GM21786 (cell line): ENCODE data around the gene MYT1.

Experiments
- ATAC-seq: cut with Tn5 transposase; IDR thresholded peaks from one replicate; pipeline ENCODE4 v1.9.1; 2021; ENCODE audit not compliant: unreplicated experiment

Gene MYT1

DNA sequence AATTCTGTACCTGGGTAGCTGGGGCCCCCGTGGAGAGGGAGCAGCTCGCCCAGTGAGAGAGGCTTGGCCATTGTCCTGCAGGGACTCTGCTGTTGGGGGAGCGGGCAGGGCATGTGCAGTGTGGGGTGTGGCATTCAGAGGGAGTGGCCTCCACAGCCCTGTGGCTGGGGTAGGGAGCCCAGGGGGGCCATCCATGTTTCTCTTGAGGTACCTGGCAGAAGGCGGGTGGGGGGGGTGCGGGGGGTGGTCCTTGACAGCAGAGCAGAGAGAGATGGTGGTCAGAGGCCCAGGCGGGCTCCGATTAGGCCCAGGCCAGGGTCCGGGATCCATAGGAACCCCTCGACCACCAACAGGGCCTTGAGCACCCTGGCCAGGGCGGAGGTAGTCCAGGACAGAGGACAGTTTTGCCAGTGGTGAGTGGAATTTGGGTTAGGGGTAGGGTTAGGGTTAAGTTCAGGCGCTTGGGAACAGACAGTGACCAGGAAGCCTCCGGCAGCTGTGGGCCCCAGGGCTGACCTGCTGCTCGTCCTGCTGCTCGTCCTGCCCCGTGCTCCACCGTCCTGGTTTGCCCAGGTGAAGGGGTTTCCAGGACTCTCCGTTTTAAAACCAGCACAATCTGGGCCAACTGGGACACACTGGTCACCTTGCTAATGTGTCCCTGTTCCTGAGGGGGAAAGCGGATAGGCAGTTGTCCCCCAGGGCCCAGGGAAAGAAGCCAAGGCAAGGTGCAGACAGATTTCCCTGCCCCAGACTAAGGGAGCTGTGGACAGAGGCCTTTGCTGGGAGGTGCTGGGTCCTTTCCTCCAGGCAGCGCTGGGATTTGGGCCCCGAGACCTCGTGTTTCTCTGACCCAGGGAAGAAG is 24.8 kb upstream of the MYT1 start:
- ATAC-seq: no peak

DNA sequence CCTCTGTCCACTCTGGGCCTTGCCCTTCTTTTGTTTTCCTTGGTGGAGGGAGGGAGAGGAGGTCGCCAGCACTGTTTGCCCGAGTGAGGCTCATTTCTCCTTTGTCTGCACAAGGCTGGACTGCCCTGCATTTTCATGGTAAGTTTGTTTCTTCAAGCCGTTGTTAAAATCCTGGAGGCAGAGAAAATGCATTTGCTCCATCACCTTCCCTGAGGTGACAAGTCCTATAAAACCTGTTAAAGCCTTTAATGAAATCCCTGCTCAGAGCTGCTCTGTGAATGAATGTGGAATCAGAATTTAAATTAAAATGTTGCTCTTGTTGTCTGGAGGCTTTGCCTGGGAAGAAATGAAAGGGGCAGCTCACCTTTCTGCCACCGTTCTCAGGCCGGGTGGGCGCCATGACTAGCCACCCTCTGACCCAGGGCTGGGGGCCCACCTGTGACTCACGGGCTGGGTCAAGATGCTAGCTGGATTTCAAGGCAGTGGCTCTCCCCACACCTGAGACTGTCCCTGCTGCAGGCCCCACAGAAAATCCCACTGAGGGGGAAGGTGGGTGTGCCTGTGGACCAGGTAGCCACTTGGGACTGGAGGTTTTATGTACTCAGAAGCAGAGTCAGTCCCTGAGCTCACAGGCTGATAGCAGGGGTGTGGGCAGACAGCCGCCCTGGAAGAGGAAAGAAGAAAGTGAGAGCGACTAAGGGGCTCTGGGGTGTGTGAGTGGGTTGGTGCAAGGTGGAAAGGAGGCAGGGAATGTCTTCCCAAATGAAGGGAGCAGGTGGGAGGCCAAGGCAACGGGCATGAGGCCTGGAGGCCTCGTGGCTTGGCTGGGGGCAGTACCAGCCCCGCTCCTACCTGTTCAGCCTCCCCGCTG is 24.0 kb upstream of the MYT1 start:
- ATAC-seq: no peak

DNA sequence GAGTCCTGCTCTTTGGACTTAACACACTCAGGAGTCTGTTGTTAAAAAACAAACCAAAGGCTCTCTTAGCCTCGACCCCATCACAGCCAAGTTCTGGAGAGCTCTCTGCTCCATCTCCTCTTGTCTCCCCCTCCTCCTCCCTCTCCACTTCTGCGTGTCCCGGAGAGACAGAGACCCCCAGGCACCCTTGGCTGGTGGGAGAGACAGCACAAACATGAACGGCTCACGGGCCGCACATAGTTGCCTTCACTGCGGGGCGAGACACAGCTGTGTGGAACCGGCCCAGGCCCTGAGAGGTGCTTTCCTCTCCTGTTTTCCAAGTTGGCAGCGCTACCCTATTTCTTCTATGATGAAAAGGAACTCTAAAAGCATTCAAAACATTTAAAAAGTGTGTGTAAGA is 23.3 kb upstream of the MYT1 start:
- no peak for ATAC-seq

DNA sequence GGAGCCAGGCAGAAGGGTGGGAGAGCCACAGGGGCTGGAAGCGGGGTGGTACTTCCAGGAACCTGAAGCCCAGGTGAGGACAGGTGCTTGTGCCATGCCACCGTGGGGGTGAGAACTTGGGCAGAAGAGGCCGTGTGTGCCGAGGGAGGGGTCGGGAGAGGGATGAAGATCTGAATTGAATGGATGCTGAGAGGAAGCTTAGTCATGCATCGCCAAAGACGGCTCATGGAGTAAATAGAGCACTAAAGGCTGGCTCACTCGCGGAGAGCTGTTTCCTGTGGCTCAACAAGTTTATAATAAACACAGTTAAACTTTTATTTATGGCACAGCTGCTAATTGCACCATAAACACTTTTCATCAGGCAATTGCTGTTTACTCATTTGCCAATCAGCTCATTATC is 21.7 kb upstream of the MYT1 start:
- no peak for ATAC-seq

DNA sequence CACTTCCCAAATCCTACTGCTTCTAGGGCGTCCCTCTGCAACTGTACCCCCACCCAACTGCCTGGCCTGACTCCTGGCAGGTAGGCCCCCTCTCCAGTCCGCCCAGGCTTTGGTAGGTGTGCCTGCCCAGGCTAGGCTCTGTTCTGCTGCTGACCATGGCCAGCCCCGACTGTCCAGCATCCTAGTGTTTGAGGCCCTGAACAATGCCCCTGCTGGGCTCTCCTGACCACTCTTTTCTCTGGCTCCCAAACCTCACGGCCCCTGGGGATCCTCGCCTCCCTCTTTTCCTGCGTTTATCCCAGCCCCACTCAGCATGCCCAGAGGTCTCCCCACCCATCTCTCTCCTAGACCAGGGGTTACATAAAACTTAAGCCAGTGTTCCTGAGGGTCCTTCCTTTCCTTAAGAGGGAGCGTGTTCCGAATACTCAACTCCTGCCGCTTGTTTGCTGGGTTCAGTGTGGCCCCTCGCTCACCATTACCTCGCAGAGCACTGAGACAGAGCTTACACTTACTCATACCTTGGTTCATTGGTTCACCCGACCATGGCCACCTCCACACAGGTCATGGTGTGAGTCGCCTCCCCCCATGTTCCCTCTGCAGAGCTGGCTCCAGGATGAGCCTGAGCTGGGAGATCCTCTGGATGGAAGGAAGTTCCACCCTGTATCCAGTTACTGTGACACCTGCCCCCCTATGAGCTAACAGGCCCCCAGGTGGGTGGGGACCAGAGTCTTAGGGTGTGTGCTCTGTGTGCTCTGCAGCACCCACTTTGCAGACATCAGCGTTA is 21.0 kb upstream of the MYT1 start:
- no peak for ATAC-seq

DNA sequence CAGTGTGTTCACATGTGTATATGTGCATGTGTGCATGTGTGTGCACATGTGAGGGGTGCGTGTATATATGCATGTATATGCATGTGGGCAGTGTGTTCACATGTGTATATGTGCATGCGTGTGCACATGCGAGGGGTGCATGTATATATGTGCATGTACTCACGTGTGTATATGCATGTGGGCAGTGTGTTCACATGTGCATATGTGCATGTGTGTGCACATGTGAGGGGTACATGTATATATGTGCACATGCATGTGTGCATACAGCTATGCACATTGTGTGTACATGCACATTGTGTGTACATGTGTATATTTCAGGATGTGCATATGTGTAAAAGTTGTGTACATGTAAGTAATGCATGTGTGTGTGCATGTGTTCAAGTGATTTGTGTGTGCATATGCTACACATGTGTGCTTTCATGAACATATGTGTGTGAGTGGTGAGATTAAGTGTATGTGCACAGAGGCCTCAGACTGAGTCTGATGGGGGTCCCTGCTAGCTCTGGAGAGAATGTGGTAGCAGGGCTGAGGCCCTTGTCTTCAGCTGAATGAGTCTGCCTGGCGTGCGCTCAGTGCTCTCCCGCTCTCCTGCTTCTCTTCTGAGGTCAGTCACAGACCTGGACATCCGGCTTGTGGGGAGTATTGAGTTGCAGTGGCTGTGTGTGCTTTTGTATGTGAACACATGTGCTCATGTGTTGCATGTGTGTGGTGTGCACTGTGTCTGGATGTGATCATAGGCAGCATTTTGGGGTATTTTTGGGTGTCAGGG is 19.9 kb upstream of the MYT1 start:
- no peak for ATAC-seq

DNA sequence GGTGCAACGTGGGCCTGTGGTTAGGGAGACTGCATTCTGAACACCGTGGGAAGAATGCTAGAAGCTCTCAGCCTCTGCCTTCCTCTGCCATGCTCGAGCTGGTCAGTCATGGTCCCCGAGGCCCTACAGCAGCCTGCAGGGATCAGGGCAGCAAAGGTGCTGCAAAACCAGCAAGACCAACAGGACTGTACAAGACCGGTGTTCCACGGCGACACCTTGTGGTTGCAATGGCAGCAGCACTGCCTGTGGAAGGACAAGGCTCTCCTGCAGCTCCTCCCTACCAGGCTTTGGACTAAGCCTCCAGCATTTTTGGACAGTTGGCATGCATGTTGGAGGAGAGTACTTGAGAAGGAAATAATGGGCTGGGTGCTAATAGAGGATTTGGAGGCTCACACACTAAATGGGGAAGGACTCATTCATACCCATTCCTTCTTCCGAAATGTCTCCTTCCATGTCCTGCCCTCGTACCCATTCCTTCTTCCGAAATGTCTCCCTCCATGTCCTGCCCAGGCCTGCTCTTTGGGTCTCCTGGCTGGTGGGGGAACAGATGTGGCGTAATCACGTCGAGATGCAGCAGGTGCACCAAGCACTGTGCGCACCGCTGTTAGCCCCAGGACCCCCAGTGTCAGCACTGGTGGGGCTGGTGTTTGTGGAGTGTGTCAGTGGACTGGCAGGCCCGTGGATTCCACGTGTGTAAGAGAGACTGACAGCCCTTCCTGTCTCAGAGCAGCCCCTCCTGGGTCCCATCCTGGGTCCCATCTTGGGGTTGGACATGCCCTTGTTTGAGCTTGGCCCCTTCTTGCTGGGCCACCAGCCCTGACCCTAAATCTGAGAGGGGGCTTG is 18.6 kb upstream of the MYT1 start:
- ATAC-seq: no peak

DNA sequence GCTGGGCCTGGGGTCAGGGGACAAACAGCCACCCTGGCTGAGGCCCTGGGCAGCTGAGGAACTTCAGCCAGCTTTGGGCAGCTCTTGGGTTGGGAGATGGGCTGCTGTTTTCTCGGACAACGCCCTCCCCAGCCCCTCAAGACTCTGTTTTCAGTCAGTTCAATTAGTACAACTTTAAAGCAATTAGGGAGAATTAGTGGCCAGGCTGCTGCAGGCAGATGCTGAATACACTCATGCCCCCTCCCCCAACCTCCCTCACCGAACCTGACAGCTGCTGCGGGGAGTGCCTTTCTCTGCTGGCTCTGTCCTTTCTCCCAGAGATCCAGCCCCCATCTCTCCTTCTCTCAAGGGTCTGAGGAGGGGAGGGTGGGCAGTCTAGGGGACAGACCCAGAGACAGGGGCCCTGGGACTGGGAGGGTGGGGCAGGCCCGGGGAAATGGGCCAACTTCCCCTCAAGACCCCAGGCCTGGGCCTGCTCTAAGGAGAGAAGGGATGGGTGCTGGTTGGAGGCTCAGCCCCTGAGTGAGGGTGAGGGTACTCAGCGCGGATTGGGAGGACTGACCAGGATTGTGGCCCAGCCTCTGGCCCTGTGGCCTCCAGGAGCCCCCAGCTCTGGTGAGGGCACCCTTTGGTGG is 17.8 kb upstream of the MYT1 start:
- ATAC-seq: no peak

DNA sequence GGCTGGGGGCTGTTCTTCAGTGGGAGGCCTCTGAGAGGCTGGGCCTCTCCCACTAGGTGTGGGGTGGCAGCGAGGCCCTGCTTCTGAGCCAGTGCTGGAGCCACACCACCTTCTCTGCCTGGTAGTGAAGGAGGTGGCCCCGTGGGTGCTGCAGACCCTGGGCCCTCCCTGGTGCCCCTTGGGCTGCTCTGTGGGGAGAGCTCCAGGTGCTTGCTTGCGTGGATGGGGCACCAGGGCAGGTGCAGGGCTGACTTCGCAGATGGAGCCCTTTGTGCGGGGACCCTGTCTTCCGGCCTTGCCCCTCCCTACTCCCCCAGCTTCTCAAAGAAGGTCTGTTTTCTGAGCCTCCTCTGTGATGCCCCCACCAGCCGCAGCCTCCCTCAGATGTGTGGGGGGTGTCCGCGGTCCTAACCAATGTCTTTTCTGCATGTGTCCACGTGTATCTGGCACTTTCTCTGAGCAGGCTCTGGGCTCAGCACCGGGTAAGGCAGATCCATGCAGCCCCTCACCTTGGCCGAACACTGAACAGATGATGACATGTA is 17.2 kb upstream of the MYT1 start:
- no peak for ATAC-seq

DNA sequence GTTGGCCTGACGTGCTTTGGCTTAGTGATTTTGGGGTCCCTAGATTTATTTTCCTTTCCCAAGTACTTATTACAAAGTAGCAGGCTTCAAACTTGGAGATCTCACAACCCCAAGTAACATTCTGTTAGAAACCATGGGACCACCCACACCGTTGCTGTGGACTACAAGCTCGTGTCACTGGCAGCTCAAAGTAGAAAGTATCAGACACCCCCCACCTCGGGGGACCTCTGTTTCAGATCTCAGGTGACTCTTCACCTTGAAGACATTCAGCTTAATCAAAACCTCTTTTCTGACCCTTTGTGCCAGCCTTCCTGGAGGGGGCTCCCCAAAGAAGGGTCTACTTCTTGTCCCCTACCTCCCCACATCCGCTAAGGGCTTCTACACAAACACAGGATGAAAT is 15.7 kb upstream of the MYT1 start:
- no peak for ATAC-seq

DNA sequence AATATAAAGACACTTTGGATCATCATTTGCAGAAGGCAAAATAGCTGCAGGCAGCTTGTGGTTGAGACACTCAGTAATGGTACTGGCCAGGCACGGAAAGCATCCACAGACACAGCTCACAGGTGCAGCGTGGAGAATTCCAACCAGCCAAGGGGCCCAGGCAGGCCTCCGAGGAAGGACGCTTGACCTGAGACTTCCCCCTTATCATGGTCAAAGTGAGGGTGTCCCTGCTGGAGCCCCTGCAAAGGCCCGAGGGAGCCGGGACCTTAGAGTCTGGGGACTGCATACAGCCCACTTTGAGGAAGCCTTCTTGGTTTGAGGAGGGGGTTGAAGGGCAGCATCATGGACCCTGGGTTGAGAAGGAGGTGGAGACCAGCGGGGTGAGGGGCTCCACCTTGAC is 15.1 kb upstream of the MYT1 start:
- ATAC-seq: no peak

DNA sequence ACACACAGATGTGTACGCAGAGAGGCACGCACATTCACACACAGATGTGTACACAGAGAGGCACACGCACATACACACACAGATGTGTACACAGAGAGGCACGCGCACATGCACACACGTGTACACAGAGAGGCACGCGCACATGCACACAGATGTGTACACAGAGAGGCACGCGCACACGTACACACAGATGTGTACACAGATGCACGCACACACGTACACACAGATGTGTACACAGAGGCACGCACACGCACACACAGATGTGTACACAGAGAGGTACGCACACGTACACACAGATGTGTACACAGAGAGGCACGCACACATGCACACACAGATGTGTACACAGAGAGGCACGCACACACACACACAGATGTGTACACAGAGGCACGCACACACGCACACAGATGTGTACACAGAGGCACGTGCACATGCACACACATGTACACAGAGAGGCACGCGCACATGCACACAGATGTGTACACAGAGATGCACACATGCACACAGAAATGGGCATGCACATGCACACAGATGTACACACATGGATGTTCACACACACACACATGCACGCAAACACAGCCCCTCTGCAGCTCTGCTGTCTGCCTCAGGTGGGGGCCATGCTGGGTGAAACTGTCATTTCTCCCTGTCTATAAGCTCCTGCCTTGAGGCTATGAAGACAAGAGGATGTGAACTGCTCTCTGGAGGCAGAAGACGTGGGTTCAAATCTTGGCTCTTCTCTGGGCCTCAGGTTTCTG is 14.3 kb upstream of the MYT1 start:
- no peak for ATAC-seq

DNA sequence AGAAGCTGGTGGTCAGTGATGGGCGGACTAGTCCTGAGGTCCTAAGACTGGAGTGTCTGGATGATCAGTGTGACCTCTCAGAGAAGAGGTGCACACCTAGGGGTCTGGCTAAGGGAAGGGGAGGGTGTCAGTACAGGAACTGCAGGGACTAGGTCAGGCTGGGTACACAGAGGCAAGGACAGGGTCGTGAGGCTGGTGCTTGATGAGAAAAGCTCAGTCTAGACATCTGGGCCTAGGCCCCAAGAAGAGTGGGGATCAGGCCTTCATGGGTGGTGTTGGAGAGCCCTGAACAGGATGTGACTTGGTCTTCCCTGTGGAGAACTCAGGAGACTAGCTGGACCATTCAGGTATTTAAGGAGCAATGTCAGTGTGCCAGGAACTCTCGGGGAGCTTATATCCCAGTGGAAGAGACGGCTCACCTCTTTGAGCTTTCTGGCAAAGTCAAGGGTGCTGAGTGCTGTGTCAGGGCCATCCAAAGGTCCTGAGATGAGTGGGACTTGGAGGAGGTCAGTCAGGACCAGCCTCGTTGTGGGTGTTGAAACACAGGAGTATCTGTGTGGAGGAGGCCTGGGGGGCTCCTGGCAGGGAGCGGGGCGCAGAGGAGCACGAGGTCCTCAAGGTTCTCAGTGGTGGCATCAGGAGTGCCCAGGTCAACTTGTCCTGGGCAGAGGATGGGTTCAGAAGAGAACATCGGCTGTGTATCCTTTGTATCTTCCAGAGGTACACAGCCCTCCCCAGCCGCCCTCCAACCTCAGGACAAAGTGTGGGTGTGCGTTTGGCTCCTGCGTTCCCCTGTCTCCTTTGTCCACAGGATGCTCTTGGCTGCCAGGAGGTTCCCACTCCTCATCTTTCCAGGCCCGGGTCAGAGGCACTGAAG is 13.3 kb upstream of the MYT1 start:
- no peak for ATAC-seq

DNA sequence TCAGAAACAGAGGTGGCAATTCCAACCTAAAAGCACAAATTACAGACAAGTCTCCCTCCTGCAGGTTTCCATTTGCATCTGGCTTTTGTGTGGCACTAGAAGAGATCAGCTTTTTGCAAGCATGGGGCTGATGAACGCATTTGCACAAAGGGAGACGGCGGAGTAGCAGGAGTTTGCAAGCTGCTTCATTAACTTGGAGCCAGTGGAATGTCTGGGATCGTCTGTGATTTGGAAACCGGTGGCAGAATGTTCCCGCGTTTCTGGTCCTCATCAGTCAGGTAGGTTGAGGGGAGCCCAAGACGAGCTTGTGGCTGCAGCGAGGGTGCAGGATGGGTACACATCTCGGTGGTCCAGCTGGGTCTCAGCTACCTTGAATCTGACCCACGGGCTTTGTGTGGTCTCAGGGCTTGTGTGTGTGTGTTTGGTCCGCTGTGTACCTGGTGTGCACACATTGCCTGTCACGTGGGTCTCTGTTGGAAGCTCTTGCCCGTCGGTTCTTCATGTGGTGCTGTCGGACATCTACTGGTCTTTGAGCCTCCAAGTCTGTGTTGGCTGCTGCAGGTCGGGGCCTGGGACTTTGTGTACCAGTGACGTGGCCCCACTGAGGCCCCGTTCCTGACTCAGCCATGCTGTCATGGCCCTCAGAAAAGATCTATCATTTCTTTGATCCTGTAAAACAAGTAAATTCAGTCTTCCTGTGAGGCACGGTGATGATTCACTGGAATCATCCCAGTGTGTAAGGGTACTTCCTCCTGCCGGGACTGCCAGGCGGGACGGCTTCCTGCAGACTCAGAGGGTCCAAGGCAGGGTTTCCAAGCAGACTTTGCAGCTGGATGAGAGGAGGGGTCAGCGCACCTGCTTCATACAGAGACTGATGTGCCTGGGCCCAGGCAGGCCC is 12.4 kb upstream of the MYT1 start:
- no peak for ATAC-seq

DNA sequence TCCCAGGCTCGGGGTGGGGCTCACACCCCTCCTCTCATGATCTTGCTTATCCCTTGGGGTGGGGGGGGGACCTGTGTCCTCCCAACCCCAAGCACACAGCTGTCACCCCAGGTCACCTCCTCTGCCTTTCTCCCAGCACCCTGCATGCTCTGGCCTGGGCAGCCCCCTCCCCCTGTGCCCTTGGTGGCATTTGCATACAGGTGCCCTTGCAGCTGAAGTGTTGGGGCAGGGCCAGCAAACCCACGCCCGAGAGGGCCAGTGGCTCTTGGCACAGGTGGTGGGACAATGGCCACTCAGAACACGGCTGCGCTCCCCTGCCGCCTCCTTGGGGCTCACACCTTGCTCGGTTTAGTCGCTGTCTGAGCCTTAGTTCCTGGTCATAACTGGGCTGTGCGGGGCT is 11.3 kb upstream of the MYT1 start:
- no peak for ATAC-seq

DNA sequence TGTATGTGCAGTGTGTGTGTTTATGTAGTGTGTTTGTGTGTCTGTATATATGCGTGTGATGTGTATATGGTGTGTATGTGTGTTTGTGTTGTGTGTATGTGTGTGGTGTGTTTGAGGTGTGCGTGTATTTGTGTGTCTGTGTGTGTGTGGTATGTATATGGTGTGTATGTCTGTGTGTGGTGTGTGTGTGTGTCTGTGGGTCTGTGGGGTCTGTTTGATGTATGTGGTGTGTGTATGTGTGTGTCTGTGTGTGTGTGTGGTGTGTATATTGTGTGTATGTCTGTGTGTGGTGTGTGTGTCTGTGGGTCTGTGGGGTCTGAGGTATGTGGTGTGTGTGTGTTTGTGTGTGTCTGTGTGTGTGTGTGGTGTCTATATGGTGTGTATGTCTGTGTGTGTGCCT is 10.8 kb upstream of the MYT1 start:
- no peak for ATAC-seq
